HG03025 (cell line): ENCODE data around the gene CNNM4.

ENCODE experiments used
- ATAC-seq: cut with Tn5 transposase; IDR thresholded peaks from one replicate; pipeline ENCODE4 v1.9.1; 2021; ENCODE audit warnings: mild to moderate bottlenecking, moderate library complexity; ENCODE audit not compliant: unreplicated experiment, low FRiP score

CNNM4 gene

DNA sequence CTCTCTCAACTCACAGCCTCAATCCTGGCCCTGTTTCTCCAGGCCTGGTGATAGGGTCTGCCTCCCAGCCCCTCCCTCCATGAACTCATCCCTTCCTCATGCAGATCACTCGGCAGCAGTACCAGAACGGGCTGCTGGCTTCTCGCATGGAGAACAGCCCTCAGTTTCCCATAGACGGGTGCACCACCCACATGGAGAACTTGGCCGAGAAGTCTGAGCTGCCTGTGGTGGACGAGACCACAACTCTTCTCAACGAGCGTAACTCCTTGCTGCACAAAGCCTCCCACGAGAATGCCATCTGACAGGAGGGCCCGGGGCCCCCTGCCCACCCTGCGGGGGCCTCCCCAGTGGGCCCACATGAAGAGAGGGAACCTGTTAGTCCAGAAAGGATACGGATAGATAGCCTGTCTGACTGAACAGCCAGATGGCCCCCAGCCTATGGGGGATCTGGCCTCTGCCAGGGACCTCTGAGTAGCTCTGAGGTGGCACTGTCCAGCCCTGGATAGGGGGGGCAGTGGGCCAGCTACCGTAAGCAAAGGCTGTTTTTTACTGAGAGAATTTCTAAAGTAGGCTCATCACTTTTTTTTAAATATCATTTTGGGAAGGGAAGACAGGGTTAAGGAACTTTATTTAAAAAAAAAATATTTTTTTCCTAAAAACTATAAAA, 48.6 kb downstream of the CNNM4 start:
- ATAC-seq: no peak

DNA sequence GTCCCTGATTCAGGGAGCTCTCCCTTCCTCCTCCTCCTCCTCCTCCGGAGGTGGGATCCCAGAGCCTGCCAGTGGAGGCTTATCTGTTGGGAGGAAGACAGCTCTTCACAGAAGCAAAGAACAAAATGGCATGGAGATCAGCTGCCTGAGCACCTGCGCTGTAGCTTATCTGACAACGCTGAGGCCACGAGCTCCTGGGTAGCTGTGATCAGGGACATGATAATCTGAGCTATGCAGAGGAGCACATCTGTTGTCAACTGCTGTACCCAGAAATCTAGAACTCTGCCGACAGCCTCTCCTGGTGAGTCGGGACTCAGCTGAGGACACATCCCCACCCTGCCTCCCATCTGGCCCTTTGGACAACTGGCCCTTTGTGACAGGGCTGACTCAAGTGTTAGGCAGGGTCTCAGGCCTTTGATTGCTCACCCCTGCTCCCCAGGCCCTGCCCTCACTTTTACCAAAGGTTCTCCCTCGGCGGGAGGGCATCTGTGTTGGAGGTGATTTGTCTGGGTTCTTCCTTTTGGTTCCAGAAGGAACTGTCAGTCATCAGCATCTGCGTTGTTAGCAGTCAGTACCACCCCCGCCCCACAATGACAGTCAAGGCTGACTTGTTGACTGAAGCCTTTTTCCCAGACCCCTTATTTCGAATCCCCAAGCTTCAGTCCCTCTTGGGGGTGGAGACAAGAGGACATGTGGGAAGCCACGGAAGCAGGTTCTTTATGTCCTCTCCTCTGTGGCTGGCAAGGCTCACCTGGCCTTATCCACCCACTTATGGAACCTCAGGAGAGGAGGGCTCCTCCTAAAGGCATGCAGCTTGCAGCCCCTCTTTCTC, 49.5 kb downstream of the CNNM4 start:
- ATAC-seq: no peak

DNA sequence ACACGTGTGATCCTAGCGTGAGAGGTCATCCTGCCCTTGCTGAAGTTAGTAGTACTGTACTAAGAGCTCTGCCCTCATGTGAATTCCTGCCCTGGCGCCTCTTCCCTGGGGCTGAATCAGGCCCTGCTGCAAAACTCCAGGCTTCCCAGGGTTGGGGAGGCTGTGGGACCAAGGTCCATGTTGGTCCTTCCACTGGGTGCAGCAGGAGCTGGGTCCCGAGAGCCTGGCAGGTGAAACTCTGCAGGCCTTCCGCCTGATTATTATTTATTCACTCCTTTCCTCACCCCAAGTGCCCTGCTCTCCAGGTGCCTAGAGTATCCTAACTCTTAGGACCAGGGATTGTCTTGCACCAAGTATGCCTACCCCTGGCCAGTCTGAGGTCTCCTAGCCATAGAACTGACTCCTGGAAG, 50.1 kb downstream of the CNNM4 start:
- no peak for ATAC-seq

DNA sequence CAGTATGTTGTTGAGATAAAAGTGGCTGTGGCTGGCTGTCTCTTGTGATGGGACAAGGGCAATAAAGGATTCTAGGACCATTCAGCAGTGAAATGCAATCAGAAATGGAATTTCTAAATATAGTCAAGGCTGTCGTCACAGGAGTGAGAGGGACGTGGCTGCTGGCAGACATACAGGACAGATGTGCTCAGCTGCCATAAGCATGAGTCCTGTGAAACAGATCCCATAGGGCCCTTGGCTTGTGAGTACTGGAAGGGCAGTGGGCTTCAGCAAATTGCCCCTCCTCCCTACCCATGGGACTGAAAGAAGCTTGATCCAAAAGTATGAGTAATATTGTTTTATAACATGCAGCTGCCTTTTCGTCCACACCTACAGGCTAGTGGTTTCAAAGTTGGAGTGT, 51.2 kb downstream of the CNNM4 start:
- no peak for ATAC-seq

DNA sequence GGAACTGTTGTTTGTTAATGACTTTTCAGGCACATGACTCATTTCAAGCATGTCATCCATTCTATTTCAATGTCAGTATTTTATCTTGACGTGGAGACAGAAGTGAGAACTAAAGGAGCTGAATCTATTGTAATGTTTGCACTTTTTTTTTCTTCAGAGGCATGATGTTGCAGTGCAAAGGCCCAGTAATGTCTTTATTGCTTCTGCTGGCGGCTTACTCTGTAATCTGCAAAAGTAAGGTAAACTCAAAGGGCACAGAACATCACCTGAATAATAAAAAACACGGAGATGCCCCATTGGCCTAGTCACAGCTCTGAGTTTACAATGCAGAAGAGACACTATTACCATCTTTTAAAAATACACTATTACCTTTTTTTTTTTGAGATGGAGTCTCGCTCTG, 53.0 kb downstream of the CNNM4 start:
- ATAC-seq: no peak

DNA sequence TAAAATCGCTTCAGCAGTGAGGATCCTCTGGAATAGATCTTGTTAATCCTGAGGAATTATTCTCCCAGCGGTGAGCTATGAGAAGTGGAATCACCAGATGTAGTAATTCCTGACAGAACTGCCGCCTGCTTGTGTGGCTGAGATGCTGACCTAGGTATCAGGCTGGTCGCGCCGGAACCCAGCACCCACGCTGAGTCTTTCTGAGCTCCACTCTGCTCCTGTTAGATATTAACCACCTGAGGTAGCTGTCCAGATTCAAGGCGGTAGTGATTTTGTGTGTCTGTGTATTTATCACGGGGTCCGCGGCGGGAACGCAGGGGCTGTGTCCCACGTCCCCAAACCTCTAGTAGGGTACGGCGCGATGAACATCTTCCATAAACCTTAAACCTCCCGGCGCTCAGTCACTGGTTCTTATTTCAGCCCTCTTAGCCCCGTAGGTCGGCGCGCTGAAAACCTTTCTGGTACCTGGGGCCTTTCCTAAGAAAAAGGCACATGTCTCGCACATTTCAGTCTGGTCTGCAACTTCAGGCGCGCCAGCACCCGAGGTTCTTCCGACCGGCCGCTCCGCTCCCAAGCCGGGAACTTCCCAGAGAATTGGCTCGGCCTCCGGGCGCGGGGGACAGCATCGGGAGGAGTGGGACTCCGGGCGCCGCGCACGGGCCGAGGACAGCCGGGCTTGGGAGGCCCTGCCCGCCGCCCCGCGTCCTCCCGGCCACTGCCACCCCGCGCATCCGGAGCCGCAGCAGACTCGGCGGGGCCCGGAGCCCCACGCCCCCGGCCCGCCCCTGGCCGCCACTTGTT, 54.8 kb downstream of the CNNM4 start:
- ATAC-seq: no peak

DNA sequence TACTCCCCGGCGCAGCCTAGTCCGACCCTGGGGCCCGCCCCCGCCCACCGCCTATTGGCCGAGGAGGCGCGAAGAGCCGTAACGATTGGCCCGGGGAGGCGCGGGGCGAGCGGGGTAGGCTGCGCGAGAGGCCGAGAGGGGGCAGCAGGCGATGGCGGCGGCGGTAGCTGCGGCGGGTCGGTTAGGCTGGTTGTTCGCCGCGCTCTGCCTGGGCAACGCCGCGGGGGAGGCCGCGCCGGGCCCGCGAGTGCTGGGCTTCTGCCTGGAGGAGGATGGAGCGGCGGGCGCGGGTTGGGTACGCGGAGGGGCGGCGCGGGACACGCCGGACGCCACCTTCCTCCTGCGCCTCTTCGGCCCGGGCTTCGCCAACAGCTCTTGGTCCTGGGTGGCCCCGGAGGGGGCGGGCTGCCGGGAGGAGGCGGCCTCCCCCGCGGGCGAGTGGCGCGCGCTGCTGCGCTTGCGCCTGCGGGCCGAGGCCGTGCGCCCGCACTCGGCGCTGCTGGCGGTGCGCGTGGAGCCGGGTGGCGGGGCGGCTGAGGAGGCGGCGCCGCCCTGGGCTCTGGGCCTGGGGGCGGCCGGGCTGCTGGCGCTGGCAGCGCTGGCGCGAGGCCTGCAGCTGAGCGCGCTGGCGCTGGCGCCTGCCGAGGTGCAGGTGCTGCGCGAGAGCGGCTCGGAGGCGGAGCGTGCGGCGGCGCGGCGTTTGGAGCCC, 55.6 kb downstream of the CNNM4 start, which contains the start of gene CNNM3:
Gene CNNM3, plus strand, starts transcription at position 142 of the 709 bp plus-strand sequence. Its CDS starts 10 bp downstream, at position 152.
- peak; percentile 86 for ATAC-seq

DNA sequence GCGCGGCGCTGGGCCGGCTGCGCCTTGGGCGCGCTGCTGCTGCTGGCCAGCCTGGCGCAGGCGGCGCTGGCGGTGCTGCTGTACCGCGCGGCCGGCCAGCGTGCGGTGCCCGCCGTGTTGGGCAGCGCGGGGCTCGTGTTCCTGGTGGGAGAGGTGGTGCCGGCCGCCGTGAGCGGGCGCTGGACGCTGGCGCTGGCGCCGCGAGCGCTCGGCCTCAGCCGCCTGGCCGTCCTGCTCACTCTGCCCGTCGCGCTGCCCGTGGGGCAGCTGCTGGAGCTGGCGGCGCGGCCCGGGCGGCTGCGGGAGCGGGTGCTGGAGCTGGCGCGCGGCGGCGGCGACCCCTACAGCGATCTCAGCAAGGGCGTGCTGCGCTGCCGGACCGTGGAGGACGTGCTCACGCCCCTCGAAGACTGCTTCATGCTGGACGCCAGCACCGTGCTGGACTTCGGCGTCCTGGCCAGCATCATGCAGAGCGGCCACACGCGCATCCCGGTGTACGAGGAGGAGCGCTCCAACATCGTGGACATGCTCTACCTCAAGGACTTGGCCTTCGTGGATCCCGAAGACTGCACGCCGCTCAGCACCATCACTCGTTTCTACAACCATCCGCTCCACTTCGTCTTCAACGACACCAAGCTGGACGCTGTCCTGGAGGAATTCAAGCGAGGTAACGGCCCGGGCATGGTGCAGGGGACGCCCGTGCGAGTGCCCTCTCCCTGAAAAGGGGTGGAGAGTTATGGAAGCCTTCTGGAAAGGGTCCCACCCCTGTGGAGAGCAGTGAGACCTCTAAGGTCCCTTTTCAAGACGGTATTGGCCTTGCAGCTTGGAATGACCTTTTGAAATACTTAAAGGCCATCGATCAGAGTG, 56.4 kb downstream of the CNNM4 start:
- ATAC-seq: no peak

DNA sequence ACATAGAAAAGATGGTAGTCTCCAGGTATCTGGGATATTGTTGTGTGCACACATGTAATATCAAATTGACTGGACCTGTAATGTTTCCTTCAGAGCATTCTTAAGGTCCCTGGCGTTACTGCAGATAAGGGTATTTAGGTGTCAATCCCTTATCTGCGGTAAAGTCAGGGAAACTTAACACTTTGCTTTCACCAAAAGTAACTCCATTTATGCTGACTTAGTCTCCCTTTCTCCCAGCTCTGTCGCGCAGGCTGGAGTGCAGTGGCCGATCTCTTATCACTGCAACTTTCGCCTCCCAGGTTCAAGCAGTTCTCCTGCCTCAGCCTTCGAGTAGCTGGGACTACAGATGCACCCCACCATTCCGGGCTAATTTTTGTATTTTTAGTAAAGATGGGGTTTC, 57.2 kb downstream of the CNNM4 start:
- ATAC-seq: no peak

DNA sequence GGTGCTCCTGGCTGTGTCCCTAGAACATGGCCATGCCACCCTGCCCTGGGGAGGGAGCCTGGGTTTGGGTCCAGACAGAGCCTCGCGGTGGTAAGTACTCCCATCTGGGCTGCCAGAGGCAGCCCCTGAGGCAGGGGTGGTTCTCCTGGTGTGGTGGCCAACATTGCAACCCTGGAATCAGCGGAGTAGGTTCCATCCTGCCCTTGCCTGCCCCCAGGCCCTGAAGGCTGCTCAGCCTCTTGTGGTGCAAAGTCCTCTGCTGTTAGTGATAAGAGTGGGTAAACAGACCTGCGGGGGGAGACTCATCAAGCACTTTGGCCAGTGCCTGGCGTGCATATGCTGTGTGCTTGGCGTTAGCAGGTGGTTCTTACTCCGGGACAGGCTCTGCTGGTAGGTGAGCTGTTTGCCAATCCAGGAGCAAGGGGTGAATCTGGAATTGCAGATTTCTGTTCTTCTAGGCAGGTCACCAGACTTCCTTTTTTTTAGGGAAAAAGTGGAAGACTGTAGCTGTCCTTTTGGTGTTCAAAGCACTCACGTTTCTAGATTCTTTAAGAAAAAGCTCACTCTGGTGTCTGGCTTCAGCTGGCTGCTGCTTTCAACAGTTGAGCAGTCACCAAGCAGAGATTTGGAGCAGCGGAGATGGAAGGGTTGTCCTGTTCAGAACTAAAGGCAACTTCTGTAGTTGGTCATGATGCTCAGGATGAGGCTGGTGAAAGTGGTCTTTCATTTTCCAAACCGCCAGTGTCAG, 58.6 kb downstream of the CNNM4 start:
- ATAC-seq: no peak

DNA sequence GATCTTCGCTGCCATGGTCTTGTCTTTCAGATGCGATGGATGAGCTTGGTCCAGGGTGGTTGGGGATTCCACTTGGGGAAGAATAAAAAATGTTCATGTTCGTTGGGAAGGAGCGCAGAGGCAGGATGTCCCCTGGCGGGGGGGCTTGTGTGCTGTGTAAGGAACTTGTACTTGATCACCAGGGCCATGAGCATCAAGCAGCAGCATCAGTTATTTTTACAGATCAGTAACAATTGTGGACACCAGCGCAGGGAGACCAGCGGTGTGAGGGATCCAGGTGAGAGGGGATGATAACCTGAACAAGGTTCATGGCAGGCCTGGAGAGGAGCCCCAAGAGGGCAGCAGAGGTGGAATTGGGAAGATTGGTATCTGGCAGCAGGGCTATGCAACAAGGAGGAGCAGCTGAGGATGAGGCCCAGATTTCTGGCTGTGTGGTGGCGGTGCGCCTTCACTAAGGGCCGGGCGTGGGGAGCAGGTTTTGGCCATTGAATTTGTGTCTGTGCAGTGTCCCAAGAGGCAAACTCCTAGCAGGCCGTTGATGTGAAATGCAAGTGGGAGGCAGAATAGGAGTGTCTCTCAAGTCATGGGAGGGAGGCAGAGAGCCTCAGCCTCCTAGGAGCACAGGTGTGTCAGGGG, 59.3 kb downstream of the CNNM4 start:
- ATAC-seq: no peak

DNA sequence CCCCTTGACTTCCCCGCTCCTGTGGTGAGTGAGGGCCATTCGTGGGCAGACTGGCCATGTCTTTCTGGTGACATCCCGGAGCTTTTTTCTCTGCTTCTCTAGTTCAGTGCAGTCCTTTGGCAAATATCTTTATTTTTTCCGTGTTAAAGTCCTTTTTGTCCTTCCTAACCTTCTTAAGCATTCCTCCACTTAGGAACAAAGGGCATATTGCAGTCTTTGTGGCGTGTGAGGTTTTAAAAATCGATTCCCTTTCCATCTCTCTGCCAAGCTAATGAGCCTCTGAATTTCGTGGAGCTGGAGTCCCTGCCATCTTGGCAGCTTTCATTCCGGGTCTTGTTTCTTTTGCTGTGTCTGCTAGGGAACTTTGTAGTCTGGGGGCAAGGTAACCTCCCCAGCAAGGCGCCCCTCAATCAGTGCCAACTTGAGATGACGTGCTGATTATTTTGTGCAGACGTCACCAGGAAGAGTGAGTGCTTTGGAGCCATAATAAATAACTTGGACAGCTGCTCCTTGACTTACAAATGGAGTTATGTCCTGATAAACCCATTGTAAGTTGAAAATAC, 60.5 kb downstream of the CNNM4 start:
- no peak for ATAC-seq

DNA sequence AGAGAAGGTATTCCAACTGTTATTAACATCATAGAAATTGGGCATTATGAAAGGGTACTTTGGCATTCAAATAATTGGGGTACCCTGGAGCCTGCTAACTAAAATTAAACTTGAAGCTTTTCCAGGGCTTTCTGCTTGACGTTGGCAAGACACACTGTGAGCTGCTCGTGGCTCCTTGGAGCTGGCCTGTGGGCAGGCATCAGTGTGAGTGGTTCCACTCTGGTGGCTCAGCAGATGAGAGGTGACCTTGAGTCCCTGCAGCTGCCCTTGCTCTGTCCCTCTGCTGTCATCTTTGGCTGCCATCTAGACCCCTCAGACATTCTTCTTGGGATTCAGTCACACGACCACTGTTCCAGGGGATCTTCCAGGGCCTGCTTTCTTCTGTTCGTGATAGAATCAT, 62.1 kb downstream of the CNNM4 start:
- no peak for ATAC-seq

DNA sequence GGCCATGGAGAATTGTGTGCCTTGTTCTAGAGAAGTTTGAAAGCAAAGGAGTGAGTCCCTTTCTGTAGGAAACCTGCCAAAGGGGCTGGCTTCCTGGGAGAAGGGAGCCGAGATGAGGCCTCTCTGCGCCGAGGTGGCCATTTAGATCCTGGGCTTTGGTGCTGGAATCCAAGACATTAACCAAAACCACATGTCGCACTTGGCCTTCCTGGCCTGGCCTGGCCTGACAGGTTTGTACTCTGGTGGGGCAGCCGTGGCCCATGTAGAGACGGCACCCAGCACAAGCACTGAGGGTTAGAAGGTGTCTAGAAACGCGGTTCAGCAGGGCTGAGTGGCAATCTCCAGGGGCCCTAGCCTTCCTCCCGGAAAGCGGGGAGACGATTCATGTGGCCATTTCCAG, 62.5 kb downstream of the CNNM4 start:
- no peak for ATAC-seq

DNA sequence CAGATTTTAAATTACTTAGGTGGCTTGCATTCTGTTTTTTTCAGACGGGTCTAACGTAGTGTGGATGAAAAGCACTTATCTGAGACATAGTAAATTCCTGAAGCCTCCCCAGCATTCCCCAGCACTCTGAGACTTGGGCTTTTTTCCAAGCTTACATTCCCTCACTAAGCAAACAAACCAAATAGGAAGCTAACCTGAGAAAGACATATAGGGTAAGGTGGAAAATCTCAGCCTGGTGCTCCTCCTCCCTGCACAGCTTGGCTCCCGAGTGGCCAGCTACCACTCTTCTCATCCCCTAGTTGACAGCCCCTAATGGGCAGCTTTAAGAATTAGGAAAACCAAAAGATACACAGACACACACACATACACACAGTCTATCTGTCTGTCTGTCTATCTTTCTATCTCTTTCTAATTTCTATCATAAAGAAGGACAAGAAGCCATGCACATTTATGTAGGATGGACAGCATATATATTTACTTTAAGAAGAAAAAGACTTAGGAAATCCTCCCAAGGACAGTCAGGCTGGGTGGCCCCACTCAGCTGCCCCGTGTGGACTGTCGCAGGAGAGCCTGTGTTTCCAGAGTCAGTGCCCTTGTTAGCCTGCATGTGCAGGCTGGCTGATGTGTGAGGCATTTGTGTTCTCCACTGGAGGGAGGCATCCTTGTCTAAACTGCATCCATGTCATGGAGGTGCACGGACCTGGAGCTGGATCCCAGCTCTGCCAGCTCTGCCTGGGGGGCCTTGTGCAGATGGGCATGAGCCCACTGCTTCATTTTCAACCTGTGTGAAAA, 63.6 kb downstream of the CNNM4 start:
- ATAC-seq: no peak

DNA sequence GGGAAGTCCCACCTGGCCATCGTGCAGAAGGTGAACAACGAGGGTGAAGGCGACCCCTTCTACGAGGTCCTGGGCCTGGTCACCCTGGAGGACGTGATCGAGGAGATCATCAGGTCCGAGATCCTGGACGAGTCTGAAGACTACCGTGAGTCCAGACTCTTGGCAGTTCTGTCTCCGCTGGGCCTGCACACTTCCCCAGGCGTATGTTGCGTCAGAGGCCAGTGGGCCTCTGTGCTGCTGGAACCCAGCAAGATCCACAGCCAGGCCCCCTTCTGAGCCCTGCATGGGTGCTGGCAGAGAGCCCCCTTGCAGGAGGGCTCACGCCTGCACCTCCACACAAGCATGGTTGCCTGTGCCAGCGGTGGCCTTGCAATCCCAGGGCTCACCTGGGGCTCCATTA, 64.4 kb downstream of the CNNM4 start:
- no peak for ATAC-seq

DNA sequence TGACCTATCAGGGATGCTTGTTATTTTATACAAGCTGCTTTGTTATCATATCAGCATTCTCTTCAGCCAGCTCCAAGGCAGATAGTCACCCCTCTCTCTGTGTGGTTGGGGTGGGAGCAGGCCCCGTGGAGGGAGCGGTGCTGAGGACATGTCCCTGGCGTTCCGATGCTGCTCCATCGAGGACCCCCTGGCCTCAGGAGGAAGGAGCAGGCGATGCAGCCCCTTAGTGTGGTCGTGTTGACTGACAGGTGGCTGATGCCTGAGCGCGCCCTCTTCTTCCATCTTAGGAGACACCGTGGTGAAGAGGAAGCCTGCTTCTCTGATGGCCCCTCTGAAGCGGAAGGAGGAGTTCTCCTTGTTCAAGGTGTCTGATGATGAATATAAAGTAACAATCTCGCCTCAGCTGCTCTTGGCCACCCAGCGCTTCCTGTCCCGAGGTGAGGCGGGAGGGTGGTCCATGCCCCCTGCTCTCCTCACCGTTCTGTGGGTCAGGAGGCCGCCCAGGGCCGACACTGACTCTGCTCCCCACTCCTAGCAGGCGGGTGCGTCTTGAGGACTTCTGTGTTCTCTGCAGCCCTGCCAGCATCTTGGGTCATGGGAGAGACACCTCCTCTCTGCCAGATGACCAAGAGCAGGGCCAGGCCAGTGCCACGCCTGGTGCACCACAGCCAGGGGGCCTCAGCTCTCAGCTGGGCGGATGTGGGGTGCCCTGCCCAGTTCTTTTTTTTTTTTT, 66.0 kb downstream of the CNNM4 start:
- no peak for ATAC-seq
